GM18511 (cell line): ENCODE results near the gene MAPK6.
A peak's percentile ranks its signal among the peaks of the same experiment; 100 is the strongest.
"Not testable (repeated sequence)": the region's sequence is repeated elsewhere in the genome, so short reads cannot be mapped to it uniquely, and the experiment has no call there.

Experiments
- ATAC-seq: cut with Tn5 transposase; IDR thresholded peaks from one replicate; pipeline ENCODE4 v1.9.1; 2021; ENCODE audit warnings: mild to moderate bottlenecking, moderate library complexity; ENCODE audit not compliant: unreplicated experiment

MAPK6 gene

DNA sequence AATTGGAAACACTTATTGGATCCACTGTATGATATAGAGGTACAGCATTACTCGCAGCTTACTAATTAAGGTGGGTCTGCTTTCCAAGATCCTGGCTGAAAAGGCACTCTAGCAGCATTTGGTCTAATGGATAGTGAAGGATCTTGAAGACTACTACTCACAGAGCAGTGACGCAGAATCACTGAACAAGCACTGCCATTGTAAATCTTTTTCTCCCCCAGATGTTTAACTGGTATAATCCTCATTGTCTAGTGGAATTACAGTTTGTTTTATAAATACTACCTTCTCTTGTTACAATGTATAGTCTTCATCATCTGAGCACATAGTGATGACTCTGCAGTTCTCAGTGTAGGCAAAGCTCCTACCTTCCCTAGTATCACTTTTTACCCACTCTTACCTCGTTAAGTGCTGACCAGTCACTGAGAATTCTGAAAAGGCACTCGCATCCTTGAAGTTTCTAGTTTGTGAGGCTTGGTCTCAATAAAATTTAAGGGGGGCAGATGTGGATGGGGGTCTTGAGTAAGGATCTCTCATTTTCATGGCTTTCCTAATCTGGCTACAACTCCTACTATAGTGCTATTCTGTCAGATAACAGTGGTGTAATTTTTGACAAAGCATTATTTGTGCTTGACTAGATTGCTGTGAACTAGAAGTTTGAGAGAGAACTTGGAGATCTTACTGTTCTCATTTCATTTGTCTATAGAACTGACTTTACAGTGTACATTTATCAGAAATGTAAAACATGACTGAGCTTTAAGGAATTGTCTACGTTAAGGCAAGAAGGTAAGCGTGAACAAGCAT lies 23.2 kb downstream of the MAPK6 start:
- no peak for ATAC-seq

- peak; percentile 70 for ATAC-seq
Observed at GRCh38 chr15:52045795-52046298, 26.8 kb downstream of the MAPK6 start.

DNA sequence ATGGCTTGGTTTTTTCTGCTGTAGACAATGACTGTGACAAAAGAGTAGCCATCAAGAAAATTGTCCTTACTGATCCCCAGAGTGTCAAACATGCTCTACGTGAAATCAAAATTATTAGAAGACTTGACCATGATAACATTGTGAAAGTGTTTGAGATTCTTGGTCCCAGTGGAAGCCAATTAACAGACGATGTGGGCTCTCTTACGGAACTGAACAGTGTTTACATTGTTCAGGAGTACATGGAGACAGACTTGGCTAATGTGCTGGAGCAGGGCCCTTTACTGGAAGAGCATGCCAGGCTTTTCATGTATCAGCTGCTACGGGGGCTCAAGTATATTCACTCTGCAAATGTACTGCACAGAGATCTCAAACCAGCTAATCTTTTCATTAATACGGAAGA lies 27.5 kb downstream of the MAPK6 start:
- not testable (repeated sequence) for ATAC-seq

- no peak for ATAC-seq
Observed at GRCh38 chr15:52050416-52050815, 31.4 kb downstream of the MAPK6 start.

DNA sequence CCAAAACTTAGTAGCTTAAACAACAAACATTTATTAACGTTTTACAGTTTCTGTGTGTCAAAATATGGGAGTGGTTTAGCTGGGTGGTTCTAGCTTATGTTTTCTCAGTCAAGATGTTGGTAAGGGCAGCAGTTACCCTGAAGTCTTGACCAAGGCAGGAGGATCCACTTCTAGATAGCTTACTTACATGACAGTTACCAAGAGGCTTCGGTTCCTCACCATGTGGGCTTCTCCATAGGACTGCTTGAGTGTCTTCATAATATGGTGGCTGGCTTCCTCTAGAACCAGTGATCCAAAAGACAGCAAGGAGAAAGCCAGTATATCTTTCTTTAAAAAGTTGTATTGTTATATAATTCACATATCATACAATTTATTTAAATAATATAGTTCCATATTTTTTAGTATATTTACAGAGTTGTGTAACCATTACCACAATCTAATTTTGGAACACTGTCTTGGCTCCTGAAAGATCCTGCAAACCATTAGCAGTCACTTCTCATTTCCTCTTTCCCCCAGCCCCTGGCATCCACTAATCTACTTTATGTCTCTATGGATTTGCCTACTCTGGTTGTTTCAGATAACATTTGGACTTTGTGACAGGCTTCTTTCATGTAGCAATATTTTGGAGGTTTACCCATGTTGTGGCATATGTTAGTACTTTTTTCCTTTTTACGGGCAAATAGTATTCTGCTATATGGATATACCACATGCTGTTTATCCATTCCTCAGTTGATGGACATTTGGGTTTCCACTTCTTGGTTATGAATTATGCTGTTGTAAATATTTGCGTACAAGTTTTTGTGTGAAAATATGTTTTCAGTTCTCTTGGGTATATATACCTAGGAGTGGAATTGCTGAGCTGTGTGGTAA lies 33.3 kb downstream of the MAPK6 start:
- ATAC-seq = no peak

DNA sequence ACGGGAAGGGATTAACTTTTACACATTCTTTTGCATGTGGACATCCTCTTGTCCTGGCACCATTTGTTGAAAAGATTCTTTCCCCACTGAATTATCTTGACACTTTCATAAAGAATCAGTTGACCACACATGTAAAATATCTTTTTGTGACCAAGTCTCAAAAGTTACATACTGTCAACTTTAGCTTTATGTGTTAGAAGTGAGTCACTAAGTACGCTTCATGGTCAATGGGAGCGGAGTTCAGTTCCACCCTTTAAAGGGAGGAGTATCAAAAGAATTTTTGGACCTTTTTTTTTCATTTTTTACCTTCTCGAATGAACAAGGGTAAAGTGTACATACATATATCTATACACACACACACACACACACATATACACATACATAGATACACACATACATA lies 35.4 kb downstream of the MAPK6 start:
- no peak for ATAC-seq

- not testable (repeated sequence) for ATAC-seq
Observed at GRCh38 chr15:52054858-52055257, 35.8 kb downstream of the MAPK6 start.

GRCh38 chr15:52056001-52056400 lies 37.0 kb downstream of the MAPK6 start:
- ATAC-seq = no peak

- ATAC-seq = no peak
Observed at GRCh38 chr15:52056496-52056895, 37.5 kb downstream of the MAPK6 start.

- no peak for ATAC-seq
Observed at GRCh38 chr15:52057996-52058395, 39.0 kb downstream of the MAPK6 start.

DNA sequence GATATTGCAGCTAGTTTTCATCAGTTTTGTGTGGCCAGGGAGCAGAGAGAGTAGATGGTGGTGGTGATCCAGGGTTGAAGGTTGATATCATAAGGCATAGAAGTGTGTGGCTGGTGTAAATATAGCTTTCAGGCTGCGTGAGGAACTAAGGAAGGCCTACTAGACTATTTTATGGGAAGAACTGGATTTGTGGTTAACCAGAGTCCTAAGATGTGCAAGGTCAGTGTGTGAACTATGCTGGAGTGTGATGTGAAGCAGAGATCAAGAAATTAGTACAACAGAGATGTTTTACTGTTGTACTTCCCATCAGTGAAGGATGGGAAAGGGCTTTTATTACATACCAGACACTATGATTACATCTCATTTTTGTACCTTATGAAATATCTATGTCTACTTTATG lies 41.5 kb downstream of the MAPK6 start:
- no peak for ATAC-seq

DNA sequence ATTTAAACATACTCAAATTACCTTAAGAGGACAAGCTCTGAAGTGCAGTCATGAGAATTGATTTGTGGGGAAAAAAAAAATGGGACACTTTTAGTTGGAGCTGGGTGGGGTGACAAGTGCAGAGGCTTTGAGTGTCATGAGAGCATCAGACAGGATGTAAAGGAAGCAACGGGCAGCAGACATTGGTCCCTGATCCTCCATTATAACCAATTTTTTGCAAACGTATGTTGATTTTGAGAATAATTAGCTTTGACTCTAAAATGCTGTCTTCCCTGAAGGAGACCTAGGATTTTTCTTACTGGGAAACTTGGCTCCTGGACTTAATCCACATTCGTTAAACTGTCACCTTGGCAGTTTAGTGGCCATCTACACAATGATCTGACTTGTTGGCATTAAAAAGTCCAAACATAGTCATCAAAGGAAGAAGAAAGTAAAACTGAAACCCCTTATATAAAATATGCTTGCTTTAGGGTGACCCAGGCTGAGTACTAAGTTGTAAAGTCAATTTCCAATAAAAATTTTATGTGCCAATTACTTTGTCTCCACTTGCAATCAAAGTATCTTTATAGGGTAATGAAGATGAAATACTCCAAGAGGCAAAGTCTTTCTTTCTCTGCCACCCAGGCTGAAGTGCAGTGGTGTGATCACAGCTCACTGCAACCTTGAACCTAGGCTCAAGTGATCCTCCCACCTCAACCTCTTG lies 48.0 kb downstream of the MAPK6 start:
- no peak for ATAC-seq

DNA sequence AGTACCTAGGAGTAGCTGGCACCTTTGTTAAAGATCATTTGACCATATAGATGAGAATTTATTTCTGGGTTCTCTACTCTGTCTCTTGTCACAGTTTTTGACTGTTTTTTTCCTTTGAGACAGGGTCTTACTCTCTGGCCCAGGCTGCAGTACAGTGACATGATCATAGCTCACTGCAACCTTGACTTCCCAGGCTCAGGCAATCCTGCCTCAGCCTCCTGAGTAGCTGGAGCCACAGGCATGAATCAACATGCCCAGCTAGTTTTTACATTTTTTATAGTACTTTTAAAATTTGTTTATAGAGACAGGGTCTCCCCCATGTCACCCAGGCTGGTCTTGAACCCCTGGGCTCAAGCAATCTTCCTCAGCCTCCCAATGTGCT lies 48.5 kb downstream of the MAPK6 start:
- ATAC-seq = no peak

DNA sequence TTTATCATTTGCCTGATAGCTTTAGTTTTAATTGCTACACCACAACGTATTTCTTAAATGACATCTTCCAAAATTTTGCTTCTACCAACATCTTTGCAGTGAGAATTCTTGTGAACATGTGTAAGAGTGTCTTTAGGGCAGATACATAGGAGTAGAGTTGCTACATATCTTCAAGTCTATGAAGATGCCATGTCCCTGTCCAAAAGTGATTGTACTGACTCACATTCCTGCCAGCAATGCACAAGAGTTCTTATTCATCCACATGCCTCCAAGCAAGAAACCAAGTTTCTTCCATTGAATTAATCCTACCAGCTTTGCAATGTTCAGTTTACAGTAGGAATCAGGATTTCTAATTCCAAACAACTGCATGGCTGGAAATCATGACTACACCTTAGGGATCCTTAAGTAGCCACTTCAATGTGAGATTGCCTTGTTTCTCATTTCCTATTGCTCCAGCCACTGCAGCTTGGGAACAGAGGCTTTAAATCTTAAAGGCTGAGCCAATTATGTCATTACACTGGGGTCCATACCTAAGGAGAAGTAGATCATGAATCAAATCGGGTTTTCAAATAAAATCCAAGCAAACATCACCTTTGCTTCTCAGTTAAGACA lies 49.1 kb downstream of the MAPK6 start:
- ATAC-seq = no peak

- ATAC-seq = no peak
Observed at GRCh38 chr15:52069559-52069958, 50.5 kb downstream of the MAPK6 start.

GRCh38 chr15:52071570-52071969 lies 52.6 kb downstream of the MAPK6 start:
- no peak for ATAC-seq

DNA sequence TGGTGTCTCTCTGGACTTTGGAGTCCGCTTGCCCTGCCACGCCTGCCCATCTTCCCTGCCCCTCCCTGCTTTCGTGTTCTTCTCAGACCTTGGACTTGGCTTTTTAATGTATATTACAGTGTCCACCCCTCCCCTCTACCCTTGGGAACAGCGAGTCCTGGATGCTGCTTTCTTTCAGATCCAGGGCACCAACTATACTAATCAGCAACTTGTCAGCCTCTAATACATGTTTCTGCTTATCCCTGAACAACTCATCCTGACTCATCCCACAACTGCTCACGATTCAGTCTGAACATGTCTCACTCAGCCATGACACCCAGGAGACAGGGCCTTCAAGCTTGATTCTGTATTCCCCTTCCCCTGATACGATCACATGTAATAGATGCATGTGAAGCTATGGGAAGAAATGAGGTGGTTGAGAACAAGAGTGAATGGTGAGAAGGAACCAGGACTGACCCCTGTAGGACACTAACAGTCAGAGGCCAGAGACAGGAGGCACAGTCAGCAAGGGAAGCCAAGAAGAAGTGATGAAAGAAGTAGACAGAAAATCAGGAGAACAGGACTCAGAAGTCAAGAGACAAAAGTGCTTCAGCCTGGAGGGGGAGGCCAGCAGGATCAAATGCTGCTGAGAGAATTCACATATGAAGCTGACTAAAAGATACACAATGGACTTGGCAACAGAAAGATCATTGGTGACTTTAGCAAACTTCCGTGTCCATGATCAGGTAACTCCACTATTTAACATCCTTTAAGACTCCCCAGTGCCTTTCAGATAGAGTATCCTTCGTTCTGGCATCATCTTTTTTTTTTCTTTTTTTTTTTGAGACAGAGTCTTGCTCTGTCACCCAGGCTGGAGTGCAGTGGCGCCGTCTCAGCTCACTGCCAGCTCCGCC lies 58.1 kb downstream of the MAPK6 start:
- ATAC-seq = peak; percentile 68

- no peak for ATAC-seq
Observed at GRCh38 chr15:52078197-52078875, 59.3 kb downstream of the MAPK6 start.
